NCI-H146 treated with DMSO at 0.1 percent for 48 hours (cell line): ENCODE measurements around the gene OR4K14.
"Not testable (repeated sequence)": the region's sequence is repeated elsewhere in the genome, so short reads cannot be mapped to it uniquely, and the experiment has no call there.

Experiments used
- DNase-seq: peaks from one replicate; lab custom pipeline; 2025; ENCODE audit not compliant: unreplicated experiment; lab: John Stamatoyannopoulos, UW

OR4K14 gene

GRCh38 chr14:20019257-20019865, at the start of gene OR4K14:
Gene OR4K14 (minus strand): TSS chr14:20019307. CDS start chr14:20015193, 4,114 bp downstream.
- no peak for DNase-seq

- DNase-seq, result no peak
Measured at GRCh38 chr14:20059745-20060144, 40.6 kb upstream of the OR4K14 start, which contains the start of gene OR4L1. Gene OR4L1 (plus strand): TSS chr14:20060045. CDS start chr14:20060045, 0 bp downstream.

- DNase-seq, result no peak
Measured at GRCh38 chr14:20048202-20048601, 29.1 kb upstream of the OR4K14 start.

- no peak for DNase-seq
Measured at GRCh38 chr14:20044243-20044642, 25.1 kb upstream of the OR4K14 start.

- no peak for DNase-seq
Measured at GRCh38 chr14:20035938-20036337, 16.8 kb upstream of the OR4K14 start, which contains the start of gene OR4K13. Gene OR4K13 (minus strand): TSS chr14:20036038. CDS start chr14:20034758, 1,280 bp downstream.

- no peak for DNase-seq
Measured at GRCh38 chr14:20035449-20035848, 16.3 kb upstream of the OR4K14 start.

GRCh38 chr14:20031058-20031457, 12.0 kb upstream of the OR4K14 start:
- DNase-seq, result no peak

GRCh38 chr14:20008156-20008555, 11.0 kb downstream of the OR4K14 start:
- no peak for DNase-seq

GRCh38 chr14:20002319-20002718, 16.8 kb downstream of the OR4K14 start:
- no peak for DNase-seq

- DNase-seq, result no peak
Measured at GRCh38 chr14:20001863-20002262, 17.2 kb downstream of the OR4K14 start, which contains the start of gene OR4Q2. Gene OR4Q2 (plus strand): TSS chr14:20002163.

GRCh38 chr14:19993438-19993837, 25.7 kb downstream of the OR4K14 start:
- no peak for DNase-seq

- no peak for DNase-seq
Measured at GRCh38 chr14:19975291-19975690, 43.8 kb downstream of the OR4K14 start, which contains the start of gene OR4K15. Gene OR4K15 (plus strand): TSS chr14:19975591. CDS start chr14:19975591, 0 bp downstream.

- no peak for DNase-seq
Measured at GRCh38 chr14:19974844-19975243, 44.3 kb downstream of the OR4K14 start.

GRCh38 chr14:19969735-19970134, 49.4 kb downstream of the OR4K14 start:
- DNase-seq, result not testable (repeated sequence)
